Stimulated activated CD8-positive, alpha-beta memory T cell treated with anti-CD3 and anti-CD28 coated beads, Interleukin-15, amount 100 ng/mL, for 4 hours (primary cell): Measurements from ENCODE around the gene C16orf92.
"Not testable (repeated sequence)": the region's sequence is repeated elsewhere in the genome, so short reads cannot be mapped to it uniquely, and the experiment has no call there.

ENCODE experiments used
- DNase-seq, 2 donors: peaks; one replicate each; pipeline ENCODE4 v3.0.0-alpha.2; 2020; ENCODE audit warnings: low read depth in 2 of 2

The C16orf92 gene

DNA sequence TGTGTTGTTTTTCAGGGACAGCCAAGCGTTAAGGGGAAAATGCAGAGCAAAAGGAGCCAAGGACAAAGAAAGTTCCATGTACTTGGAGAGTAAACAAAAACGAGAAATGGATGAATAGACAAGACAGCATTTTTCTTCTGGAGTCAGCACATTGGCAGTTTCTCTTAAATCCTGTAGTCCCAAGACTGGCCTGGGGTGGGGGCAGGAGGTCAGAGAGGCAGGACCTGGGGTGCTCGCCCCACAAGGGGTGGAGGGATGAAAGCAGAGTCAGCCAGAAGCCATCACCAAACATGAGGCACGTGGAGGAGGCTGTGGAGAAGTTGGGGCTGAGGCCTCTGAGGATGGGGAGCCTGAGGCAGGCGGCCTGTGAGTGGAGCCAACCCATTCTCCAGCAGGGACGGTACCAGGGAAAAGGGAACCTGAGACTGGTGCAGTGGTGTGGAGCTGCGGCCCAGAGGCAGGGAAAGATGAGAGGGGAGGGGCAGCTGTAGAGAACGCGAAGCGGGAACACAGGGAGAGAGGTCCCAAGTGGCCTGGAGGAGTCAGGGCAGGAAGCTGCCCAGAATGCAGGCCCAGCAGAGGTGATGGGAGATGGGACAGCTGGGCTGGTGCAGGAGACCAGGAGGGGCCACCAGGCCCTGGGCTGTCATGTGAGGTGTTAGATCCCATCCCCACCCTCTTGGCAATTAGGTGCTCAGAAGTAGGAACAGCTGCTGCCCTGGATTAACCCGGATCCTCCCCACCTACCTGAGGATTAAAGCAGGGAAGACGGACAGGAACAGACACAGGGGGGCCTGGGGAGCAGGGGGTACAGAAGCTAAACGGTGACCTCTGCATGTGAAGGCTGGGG is 4.8 kb downstream of the C16orf92 start:
- no peak for DNase-seq

DNA sequence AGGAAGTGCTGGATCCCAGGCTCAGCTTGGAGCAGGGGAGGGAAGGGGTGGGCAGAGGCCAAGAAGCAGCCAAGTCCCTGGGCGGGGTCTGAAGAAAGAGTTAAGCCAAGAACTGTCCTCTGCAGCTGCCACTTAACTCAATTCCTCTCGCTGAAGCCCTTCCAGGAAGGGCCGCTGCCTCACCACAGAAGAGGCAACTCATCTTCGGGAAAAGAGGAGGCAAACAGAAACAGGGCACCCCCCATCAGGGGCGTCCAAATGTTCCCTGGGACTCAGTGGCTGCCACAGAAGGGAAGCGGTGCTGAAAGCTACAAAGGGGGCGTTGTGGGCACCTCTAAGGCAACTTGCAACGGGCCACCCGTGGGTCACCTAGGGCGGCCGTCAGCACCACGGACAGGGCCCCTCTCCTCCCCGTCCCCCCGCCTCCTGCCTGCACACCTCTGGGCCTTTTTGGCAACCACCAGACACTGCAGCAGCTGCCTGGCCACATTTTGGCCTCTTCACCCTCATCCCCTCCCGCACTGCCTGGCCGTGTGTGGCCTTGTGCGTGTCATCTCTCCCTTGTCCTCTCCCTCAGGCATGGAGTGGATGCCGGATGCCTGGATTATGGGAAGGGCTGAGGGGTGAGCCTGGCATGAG is 5.6 kb downstream of the C16orf92 start:
- no peak for DNase-seq

DNA sequence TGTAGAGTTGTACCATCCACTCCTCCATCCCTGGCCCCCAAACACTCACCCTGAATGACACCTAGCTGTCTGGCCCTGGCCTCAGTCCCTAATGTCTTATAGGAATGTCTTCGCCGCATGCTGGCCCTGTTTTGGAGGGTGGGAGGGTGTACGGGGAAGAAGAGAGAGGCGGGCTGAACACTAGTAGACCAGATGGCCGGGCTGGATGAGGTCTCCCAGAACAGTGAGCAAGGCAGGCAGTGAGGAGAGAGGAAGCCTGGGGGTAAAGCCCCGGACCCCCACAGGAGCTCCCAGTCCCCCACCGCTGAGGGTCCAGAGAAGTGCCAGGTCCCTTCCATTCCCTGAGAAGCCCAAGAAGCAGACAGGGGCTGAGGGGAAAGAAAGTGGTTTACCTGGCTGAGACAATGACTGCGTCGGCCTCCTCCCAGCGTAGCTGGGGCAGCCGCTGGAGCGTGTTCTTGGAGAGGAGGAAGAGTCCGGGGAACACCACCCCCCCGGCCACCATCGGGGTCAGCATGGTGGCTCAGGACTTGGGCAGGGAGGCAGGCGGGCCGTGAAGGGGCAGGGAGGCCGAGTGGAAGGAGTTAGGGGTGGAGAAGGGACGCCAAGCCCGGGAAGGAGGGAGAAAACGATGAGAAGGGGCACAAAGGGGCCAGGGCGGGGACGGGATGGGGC is 7.2 kb downstream of the C16orf92 start:
- DNase-seq, result no peak

DNA sequence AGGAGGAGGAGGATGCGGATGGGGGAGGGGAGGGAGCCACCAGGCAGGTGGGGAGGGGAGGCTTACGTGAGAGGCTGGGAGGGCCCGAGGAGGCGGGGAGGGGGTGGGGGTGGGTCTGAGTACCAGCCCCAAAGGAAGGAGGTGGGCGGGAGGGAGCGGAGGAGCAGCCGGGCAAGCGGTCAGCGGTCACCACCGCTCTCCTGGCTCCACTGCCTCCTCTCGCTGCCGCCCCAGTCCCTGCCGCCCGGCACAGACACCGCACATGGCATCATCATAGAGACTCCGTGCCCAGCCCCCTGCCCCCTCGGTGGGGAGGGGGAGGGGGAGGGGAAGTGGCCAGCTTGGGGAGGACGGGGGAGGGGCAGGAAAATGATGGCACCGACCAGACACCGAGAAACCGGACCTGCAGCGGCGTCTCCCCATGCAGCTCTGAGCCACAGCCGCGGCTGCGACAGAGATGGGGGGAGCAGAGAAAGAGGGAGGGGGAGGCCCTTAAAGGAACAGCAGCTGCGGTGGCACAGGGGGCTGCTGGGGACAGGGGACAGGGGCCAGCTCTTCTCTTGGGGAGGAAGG is 7.9 kb downstream of the C16orf92 start, which contains the start of gene TLCD3B:
TLCD3B (minus strand) TSS at position 431 of the 573 bp plus-strand sequence. CDS start 744 bp downstream, outside the sequence.
- DNase-seq, result no peak

DNA sequence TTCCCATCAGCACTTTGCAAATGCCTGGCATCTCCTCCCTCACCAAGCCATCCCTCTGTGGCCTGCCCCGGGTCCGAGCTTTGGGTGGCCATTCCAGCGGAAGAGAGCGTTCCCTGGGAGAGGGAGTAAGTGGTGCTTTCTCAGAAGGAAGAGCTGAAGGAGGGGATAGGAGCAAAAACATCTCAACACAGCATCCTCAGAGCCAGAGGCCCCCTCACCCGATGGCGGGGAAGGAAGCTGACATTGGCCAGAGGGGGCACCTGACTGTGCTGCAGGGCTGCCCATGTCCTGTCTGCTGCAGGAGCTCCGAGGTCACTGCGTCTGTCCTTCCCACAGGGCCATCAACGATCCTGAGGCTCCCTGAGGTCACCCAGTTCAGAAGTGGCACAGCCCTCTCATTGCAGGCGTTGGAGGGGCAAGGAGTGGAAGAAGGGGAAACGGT is 8.5 kb downstream of the C16orf92 start:
- no peak for DNase-seq

DNA sequence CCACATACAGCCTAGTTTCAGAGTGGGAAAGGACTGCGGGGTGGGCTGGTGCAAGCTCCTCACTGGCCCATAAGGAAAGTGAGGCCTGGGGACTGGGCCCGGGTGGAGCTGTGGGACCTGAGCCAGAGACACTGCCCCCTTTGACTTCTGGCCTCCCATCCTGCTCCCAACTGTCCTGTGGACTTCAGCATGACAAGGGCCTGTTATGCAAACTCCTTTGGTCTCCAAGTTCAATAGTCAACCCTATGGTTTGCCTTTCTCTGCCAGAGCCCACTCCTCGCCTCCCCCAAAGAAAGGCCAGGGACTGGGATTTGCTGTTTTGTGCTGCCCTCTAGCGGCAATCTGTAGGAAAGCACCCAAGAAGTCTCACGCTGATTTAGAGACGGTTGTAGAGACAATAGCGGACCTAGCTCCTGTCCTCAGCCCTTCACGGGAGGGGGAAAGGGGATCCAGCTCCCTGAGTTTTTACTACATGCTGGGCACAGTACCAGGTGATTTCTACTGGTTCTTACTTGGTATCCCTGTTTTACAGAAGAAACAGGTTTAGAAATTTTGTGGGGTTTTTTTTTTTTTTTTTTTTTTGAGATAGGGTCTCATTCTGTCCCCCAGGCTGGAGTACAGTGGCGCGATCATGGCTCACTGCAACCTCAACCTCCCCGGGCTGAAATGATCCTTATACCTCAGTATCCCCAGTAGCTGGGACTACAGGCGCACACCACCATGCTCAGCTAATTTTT is 9.3 kb downstream of the C16orf92 start:
- peak in 1 of 2 donors; percentile 27 for DNase-seq

DNA sequence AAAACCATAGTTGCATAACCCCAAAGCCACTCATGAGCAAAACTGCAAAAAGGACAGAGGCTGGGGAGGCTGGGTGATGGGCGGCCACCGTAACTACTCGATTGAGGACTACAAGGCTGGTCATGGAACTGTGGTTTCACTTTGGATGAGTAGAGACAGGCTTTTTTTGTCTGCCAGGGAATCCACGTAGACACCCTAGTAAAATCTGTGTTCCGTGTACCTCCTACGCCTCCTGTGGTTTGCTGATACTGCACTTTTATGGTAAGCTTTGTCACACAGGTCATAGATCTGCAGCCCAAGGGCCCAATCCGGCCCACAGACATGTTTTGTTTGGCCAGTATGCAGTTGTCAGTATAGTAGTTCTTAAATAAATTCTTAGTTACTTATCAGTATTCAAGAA is 10.3 kb downstream of the C16orf92 start:
- DNase-seq, result no peak

DNA sequence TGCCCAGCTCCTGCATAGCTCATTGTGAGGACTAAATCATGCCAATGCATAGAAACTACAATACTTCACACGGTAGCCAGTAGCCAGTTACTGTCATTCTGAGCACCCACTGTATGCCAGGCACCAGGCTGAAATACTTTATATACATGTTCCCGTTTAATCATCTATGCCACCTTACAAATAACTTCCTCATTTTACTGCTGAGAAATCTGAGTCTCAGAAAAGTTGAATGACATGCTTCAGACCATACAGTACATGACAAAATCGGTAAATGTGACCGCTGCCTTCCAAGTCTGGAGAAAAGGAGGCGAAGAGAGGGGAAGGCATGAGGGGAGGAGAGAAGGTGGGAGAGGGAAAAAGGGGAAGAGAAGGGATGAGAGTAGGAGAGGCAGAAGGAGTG is 17.2 kb downstream of the C16orf92 start:
- no peak for DNase-seq

DNA sequence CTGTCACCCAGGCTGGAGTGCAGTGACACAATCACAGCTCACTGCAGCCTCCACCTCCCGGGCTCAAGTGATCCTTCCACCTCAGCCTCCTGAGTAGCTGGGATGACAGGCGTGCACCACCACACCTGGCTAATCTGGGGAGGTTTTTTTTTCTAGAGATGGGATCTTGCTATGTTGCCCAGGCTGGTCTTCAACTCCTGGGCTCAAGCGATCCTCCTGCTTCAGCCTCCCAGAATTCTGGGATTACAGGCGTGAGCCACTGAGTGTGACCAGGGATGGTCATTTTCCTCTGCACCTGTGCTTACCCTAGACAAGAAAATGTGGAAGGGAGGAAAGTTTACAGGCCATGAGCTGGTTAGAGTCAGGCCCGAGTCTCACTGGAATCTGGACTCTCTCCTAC is 17.7 kb downstream of the C16orf92 start:
- not testable (repeated sequence) for DNase-seq

DNA sequence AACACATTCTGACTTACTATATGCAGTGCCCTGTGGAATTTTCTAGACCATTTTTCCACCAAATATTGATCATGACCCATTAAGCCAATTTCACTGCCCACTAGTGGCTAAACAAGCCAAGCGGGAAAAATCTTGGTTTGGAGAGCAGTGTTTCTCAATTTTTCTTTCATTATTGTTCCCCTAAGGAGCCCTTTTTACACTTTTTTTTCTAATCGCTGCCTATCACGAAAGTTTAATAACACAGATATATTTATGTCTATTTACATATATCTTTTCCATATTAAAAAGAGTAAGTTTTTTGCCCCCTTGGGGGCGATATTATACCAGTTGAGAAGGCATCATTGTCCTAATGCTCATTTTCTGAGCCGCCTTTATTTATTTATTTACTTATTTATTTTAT is 18.8 kb downstream of the C16orf92 start:
- no peak for DNase-seq

DNA sequence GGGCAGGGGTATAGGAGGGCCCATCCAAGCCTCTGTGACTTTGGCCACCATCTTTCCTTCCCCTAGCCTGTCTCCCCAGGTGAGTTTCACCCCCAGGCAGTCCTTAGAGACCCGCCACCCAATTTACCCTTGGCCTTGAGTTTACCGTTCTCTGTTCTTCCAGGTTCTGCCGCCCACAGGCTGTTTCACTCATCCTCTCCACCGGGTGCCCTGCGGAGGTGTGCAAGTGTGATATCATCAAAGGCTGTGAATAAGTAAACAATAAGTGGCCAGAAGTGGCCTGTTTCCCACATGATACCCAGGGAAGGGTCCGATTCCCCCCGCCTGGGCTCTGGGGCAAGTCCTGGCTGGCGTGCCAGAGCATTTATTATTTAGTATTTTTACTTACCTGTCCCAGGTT is 23.2 kb downstream of the C16orf92 start:
- DNase-seq, result no peak

DNA sequence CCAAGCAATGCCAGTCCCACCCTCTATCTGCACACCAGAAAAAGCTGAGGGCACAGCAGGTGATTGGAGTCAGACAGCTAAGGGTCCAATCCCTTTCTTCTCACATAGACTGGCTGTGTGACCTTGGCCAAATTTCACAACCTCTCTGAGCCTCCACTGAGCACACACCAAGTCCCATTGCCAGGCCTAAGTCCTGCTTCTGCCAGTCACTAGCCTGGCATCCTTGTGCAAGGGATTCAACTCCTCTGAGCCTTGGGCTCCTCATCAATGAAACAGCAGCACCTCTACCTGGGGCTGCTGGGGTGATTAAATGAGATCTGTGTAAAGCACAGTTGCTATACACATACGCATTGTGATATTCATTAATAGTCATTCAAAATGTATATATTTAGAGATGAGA is 23.6 kb downstream of the C16orf92 start:
- no peak for DNase-seq

DNA sequence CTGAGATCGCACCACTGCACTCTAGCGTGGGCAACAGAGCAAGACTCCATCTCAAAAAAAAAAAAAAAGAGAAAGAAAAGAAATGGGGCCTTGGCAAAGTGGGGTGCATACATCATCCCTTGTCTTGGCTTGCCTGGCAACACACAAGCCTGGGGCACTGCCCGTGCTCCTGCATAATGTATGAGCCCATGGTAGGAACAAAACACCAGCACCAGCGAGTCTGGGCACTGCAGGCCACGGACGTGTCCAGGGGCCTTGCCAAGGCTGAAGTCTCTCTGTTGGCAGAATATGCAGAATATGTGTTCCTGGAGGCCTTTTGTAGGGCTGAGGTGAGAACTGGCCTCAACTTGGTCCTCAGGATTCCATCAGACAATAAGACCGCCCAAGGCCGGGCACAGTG is 26.9 kb downstream of the C16orf92 start:
- no peak for DNase-seq

DNA sequence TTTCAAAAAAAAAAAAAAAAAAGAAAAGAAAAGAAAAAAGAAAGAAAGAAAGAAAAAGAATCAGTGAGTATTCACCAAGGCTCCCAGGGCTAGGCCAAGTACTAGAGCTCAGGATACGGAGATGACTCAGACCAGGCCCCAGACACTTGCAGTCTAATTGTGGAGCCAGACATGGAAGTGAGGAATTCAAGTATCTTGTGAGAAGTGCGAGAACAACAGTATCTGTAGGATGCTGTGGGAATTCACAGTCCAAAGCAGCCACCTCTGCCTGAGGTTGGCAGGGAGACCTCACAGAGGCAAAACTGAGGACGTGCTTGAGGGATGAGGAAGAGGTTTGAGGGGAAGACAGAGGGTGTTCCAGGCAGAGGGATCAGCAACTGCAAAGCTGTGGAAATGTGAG is 28.5 kb downstream of the C16orf92 start:
- no peak for DNase-seq

DNA sequence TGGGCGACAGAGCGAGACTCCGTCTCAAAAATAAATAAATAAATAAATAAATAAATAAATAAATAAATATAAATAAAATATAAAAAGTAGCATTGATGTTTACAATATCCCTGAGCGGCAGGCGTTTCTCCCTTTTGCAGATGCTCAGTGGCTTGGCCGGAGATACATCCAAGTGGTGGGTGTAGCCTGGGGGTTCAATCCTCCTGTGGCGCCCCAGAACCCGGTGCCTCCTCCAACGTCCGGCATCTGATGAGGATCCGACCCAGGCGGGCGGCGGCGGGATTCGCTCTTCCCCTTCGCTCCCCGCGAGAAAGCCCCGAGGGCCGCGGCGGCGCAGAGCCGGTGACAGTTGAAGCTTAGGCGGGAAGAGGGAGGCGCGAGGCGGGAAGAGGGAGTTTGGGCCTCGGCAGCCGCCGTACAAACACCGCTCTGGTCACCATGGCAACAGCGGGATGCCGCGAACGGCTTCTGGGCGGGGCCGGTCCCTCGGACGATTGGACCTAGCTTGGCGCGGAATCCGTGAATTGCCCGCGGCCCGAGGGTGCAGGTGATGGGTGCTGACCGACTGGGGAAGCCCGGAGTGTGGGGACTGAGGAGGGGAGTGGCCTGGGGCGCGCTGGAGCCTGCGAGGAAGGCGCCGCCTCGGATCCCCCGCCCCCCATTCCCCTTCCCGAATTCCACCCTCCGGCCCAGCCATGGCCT is 29.8 kb downstream of the C16orf92 start:
- peak; percentile 73 to 76 for DNase-seq

DNA sequence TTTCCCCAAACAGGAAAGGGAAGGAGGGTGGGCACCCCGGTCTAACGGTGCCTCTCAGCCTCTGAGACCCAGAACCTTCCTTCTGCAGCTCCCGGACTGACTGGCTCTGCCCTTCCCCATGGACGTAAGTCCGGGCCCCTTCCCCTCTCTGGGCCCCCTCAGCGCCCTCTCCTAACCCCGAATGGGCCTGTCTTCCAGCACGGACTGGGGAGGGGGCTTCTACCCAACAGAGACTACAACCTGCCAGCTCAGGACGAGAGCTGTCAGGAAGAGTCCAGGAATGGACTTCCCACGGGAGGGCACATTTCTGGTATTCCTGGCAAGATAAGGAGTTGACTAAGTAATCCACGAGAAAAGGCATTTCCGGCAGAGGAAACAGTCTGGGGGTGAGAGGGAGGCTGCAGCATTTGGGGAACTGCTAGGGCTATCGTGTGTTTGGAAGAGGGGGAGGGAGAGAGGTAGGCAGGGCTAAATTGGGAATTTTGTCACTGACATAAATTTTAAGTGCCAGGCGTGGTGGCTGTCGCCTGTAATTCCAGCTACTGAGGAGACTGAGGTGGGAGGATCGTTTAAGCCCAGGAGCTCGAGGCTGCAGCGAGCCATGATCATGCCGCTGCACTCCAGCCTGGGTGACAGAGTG is 30.5 kb downstream of the C16orf92 start:
- no peak for DNase-seq

DNA sequence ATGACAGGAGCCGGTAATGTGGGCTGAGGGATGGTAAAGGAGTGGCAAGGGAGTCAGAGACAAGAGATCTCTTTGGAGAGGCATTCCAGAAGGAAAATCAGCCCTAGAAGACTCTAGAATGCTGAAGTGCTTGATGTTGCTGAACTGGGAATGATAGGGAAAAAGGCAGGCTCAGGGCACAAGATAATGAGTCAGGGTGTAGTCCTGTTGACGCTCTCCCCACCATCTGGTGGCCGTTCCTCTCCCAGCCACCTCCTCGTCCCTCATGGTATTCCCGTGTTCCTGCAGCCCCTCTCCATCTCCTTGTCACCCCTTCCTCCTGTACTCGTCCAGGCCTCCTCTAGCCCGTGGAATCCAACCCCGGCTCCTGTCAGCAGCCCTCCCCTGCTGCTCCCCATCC is 31.5 kb downstream of the C16orf92 start:
- DNase-seq, result no peak

DNA sequence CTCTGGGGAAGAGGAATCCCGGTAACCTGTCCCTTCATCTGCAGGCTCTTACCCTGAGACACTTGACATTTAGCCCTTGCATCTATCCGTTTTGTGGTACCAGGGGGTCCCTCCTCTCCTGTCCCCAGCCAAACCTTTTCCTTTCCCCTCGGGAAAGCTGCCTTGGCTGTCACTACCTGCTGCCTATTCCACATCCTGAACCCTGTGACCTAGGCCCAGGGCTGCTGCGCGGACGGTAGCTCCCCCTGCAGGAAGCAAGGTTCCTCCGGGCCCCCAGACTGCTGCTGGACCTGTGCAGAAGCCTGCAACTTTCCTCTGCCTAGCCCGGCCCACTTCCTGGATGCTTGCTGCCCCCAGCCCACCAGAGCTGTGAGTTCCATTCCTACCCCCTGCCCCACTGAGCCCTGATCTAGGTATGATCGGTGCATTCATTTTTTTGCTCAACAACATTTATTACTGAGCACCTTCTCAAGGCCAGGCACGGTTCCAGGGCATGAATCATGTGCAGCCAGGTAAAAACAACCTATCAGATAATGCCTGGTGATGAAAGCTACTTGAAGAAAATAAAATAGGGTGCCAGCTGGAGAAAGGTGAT is 32.1 kb downstream of the C16orf92 start:
- DNase-seq, result no peak

DNA sequence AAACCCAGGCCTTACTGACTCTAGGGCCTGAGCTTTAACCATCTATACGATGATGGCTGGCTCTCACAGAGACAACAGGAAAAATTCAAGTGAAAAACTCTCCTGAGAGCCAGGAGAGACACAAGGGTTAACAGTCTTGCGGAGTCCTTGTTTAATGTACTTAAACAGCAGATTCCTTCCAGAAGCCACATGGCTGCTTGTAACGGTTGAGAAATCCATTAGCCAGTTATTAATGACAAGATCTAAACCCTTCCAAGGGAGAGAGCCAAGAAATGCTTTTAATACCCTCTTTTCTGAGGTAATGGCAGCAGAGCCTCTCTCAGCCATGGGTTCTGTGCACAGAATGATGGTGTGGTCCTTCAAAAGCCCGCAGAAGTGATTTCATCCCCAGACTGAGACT is 37.3 kb downstream of the C16orf92 start:
- no peak for DNase-seq
